Skeletal muscle cell (primary cell): ENCODE results near the gene PLP1.
A peak's percentile ranks its signal among the peaks of the same experiment; 100 is the strongest.
"Not testable (repeated sequence)": the region's sequence is repeated elsewhere in the genome, so short reads cannot be mapped to it uniquely, and the experiment has no call there.

Source experiments
- DNase-seq: peaks from one replicate; pipeline ENCODE4 v3.0.0-alpha.2; 2010; ENCODE audit warnings: low read depth
- H3K4me3 ChIP-seq: 2 replicates; pipeline ENCODE4 v1.5.1; 2011; ENCODE audit warnings: low read depth, mild to moderate bottlenecking, control low read depth, low read length, moderate library complexity

Gene PLP1, protein sequence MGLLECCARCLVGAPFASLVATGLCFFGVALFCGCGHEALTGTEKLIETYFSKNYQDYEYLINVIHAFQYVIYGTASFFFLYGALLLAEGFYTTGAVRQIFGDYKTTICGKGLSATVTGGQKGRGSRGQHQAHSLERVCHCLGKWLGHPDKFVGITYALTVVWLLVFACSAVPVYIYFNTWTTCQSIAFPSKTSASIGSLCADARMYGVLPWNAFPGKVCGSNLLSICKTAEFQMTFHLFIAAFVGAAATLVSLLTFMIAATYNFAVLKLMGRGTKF

DNA sequence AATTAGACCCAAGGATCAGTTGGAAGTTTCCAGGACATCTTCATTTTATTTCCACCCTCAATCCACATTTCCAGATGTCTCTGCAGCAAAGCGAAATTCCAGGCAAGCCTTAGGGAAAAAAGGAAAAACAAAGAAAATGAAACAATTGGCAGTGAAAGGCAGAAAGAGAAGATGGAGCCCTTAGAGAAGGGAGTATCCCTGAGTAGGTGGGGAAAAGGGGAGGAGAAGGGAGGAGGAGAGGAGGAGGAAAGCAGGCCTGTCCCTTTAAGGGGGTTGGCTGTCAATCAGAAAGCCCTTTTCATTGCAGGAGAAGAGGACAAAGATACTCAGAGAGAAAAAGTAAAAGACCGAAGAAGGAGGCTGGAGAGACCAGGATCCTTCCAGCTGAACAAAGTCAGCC lies at the start of gene PLP1:
TSS of gene PLP1 (plus strand) at position 295 of the 400 bp plus-strand sequence. CDS start 156 bp downstream, outside the sequence.
- no peak within 1 kb of the TSS for H3K4me3 ChIP-seq
- no peak for DNase-seq

GRCh38 chrX:103727115-103727514 lies 49.5 kb upstream of the PLP1 start:
- no peak for DNase-seq
- H3K4me3 ChIP-seq, result no peak overlapping the region

- H3K4me3 ChIP-seq, result no peak overlapping the region
- no peak for DNase-seq
Measured at GRCh38 chrX:103729015-103729414, 47.6 kb upstream of the PLP1 start.

- H3K4me3 ChIP-seq, result no peak overlapping the region
- no peak for DNase-seq
Measured at GRCh38 chrX:103730147-103730795, 46.4 kb upstream of the PLP1 start.

- DNase-seq, result peak; percentile 90
- no peak overlapping the region for H3K4me3 ChIP-seq
Measured at GRCh38 chrX:103730796-103731493, 45.7 kb upstream of the PLP1 start.

- DNase-seq, result no peak
- H3K4me3 ChIP-seq, result no peak overlapping the region
Measured at GRCh38 chrX:103733017-103733416, 43.6 kb upstream of the PLP1 start.

DNA sequence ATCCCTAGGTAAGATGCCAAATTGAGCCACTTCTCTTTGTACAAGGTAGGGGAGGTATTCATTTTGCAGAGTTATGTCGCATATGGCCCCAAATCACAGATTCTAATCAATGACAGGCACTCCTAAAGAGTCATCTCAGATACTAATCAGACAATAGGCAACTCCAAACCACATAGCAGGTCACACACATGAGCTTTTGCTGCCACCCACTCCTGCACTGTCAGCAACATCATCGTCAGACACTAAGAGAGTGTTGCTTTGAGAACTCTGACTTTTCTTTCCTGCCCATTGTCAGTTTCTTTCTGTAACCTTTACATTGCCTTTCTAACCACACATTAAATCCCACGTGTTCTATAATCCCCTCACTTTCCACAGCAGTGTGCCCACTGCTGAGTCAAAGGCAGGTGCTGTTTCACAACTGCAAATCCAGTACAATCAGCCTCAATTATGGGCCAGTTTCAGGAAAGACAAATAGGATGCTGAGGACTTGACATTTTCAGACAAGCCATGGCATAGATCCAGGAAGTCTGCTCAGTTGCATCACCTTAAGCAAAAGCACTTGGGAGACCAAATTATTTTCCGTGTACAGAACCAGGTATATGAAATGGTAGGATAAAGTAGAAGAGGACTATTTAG lies 42.4 kb upstream of the PLP1 start:
- H3K4me3 ChIP-seq, result no peak overlapping the region
- DNase-seq, result peak; percentile 78

DNA sequence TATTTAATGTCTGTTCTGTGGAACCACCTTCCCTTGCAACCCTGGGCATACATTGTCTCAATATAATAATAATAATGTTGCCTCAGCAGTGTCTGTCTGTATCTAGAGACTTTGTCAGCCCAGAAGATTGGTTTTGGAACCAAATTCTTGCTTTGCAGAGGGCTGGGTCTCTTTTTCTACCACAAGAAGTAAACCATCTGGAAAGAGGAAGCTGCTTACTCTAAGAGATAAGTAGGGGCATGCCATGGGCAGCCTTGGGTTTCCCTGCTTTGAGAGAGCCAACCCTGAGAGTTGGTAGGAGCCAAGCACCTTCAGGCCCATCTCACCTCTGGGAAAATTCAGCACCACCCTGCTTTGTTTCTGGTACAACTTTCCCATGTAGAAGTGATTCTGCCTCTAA lies 38.9 kb upstream of the PLP1 start:
- no peak overlapping the region for H3K4me3 ChIP-seq
- no peak for DNase-seq

DNA sequence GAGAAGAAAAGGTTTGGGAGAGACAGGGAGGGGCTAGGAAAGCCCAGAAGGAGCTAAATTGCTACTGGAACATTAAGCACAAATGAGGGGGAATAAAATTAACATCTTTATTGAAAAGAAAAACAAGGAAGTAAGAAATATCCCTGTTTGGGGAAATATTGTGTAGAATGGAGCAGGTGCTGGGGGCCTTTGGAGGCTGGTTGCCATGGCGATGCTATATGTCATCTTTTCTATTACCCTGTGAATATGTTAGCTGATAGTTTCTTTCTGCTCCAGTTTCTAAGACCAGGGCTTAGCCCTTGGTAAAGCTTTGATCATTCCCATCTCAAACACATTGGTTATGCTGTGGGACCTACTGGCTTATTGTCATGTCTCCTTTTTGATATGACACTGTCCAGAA lies 37.2 kb upstream of the PLP1 start:
- no peak for DNase-seq

DNA sequence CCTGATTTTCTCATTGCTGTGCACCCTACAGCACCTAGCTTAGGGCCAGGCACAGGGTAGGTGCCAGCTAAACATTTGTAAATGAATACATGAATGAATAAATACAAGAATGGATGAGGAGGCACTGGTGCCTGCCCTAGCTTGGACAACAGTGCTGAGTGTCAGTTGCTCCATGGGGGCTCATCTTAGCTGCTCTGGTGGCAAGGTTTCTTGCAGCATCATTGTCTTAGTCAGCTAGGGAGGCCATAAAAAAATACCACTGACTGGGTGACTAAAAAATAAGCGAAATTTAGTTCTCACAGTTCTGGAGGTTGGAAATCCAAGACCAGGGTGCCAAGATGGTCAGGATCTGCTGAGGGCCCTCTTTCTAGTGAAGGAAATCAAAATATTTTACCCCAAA lies 34.8 kb upstream of the PLP1 start:
- DNase-seq, result no peak

More for the DNA sequence above, 37.2 kb upstream of the PLP1 start:
- H3K4me3 ChIP-seq, result no peak overlapping the region

DNA sequence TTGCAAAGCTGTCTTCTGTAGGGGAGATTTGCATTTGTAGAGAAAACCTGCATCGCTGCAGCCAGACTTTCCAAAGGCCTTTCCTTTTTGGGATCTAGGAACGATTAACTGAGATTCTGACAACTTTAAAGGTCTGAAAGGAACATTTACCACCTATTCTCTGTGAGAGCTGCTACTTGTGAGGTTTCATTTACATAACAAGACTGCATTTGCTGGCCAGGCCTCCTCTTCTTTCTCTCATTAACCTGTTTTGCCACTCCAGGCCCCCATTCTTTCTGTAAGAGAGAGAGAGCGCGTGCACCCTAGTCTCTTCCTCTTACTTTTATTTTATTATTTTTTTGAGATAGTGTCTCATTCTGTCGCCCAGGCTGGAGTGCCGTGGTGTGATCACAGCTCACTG lies 34.3 kb upstream of the PLP1 start:
- no peak overlapping the region for H3K4me3 ChIP-seq
- DNase-seq, result no peak

More for the DNA sequence above, 34.8 kb upstream of the PLP1 start:
- no peak overlapping the region for H3K4me3 ChIP-seq

- DNase-seq, result no peak
- no peak overlapping the region for H3K4me3 ChIP-seq
Measured at GRCh38 chrX:103747163-103747562, 29.5 kb upstream of the PLP1 start.

GRCh38 chrX:103754401-103754800 lies 22.2 kb upstream of the PLP1 start:
- no peak for DNase-seq

GRCh38 chrX:103756736-103757135 lies 19.9 kb upstream of the PLP1 start:
- H3K4me3 ChIP-seq, result no peak overlapping the region
- no peak for DNase-seq

More at GRCh38 chrX:103754401-103754800, 22.2 kb upstream of the PLP1 start:
- H3K4me3 ChIP-seq, result no peak overlapping the region

DNA sequence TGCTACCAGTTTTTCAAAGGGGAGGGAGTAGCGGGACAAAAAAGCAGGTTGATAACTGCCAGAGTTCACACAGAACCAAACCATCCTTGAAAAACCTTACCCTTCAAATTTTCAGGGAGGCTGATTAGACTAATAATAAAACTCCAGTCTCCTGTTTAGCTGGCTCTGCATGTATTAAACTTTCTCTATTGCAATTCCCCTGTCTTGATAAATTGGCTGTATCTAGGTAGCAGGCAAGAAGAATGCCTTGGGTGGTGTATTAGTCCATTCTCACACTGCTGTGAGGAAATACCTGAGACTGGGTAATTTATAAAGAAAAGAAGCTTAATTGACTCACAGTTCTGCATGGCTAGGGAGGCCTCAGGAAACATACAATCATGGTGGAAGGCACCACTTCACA lies 18.1 kb upstream of the PLP1 start:
- no peak overlapping the region for H3K4me3 ChIP-seq
- no peak for DNase-seq

GRCh38 chrX:103763541-103763940 lies 13.1 kb upstream of the PLP1 start:
- DNase-seq, H3K4me3 ChIP-seq: not testable (repeated sequence)

DNA sequence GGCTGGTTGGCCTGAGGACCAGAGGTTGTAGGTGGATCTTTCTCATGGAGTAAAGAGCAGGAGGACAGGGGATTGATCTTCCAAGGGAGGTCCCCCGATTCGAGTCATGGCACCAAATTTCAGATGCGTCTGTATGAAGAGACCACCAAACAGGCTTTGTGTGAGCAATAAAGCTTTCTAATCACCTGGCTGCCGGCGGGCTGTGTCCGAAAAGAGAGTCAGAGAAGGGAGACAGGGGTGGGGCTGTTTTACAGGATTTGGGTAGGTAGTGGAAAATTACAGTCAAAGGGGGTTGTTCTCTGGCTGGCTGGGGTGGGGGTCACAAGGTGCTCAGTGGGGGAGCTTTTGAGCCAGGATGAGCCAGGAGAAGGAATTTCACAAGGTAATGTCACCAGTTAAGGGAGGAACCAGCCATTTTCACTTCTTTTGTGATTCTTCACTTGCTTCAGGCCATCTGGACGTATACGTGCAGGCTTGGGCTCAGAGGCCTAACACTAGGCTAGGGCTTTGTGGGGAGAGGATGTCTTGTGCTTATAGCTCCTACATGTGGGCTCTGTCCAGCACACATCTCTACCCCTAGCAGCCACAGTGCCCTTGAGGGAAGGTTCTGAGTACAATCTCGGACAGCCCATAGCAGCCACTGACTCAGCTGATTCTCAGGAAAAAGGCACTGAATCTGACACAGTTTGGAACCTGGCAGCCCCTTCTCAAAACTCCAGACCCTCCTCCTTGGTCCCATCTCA lies 9.7 kb upstream of the PLP1 start:
- not testable (repeated sequence) for DNase-seq, H3K4me3 ChIP-seq

DNA sequence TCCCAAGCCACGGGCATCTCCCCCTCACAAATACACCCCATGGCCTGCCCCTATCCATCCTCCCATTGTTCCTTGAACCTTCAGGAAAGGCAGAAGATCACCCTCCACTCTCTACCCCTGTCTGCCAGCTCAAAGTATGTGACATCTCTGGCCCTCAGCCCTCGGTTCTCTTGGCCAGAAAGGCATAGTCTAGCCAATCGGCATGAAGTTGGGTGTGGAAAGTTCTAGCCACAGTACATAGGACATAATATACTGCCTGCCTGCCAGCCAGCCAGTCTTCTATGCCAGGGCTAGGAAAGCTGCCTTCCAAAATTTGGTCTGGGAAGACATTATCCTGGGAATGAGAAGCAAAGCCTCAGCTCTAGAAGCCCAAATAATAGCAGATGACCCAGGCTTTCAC lies 3.2 kb upstream of the PLP1 start:
- no peak for DNase-seq

GRCh38 chrX:103774070-103774642 lies 2.5 kb upstream of the PLP1 start:
- DNase-seq, result no peak
- H3K4me3 ChIP-seq, result no peak overlapping the region

More for the DNA sequence above, 3.2 kb upstream of the PLP1 start:
- no peak overlapping the region for H3K4me3 ChIP-seq
